ENCODE results near the gene OGDHL.

- TF ChIP-seq, protein P1, sequence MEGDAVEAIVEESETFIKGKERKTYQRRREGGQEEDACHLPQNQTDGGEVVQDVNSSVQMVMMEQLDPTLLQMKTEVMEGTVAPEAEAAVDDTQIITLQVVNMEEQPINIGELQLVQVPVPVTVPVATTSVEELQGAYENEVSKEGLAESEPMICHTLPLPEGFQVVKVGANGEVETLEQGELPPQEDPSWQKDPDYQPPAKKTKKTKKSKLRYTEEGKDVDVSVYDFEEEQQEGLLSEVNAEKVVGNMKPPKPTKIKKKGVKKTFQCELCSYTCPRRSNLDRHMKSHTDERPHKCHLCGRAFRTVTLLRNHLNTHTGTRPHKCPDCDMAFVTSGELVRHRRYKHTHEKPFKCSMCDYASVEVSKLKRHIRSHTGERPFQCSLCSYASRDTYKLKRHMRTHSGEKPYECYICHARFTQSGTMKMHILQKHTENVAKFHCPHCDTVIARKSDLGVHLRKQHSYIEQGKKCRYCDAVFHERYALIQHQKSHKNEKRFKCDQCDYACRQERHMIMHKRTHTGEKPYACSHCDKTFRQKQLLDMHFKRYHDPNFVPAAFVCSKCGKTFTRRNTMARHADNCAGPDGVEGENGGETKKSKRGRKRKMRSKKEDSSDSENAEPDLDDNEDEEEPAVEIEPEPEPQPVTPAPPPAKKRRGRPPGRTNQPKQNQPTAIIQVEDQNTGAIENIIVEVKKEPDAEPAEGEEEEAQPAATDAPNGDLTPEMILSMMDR (IDR thresholded peaks at IDR 0.05; ENCODE audit: poor library complexity, severe bottlenecking), result no peak
- TF ChIP-seq POLR2AphosphoS5 (IDR thresholded peaks at IDR 0.05) (no peak), EZH2 (IDR thresholded peaks at IDR 0.05; ENCODE audit: borderline replicate concordance, insufficient read depth, low read length, poor library complexity, severe bottlenecking) (no peak), TAF1 (IDR thresholded peaks at IDR 0.05; ENCODE audit: low read depth) (no peak), EP300 (conservative IDR thresholded peaks at IDR 0.05; ENCODE audit: poor library complexity, severe bottlenecking) (no peak), REST (IDR thresholded peaks at IDR 0.05; ENCODE audit: borderline replicate concordance) (no peak), SMC3 (conservative IDR thresholded peaks at IDR 0.05; ENCODE audit: poor library complexity) (no peak)
Measured at GRCh38 chr10:49700997-49701396, 61.1 kb downstream of the OGDHL start.

All from neural cell (in vitro differentiated cells).